GM12892 (cell line): ENCODE measurements around the gene KLRF2.

Experiments
- DNase-seq: peaks from one replicate; pipeline ENCODE4 v3.0.0; 2011; ENCODE audit not compliant: insufficient read length
- FAIRE-seq: peaks from 2 replicates; lab custom pipeline; 2011; peaks lifted over from hg19 to GRCh38; lab: Jason Lieb, UNC
- POLR2A ChIP-seq: IDR thresholded peaks from 2 replicates; pipeline ENCODE4 v1.6.1; 2011; ENCODE audit warnings: low read depth, low read length, control low read depth
- POLR2AphosphoS5 ChIP-seq: IDR thresholded peaks from 2 replicates; pipeline ENCODE4 v1.6.1; 2011; ENCODE audit warnings: low read depth, low read length, control low read depth
- TAF1 ChIP-seq: IDR thresholded peaks from 2 replicates; pipeline ENCODE4 v1.6.1; 2011; ENCODE audit warnings: low read depth, mild to moderate bottlenecking, control low read depth, low read length, borderline replicate concordance

The KLRF2 gene

DNA sequence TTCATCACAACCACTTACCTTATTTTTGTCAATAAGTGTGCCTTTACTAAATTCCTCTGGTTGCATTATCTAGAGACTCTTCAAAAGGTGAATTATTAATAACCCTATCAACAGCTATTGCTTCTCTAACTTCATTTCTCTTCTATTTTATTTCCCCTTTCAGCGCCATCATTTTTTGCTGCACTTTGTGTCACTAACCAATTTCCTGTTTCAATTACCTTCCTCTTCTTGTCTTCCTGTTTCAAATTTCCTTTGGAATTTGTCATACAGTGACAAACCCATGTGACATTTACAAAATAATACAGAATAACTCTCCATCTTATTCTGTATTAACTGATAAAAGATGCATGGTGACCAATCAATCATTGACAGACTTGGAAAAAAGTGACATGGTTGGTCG is 63.1 kb downstream of the KLRF2 start:
- TF ChIP-seq POLR2AphosphoS5, result no peak
- TF ChIP-seq POLR2A, result no peak
- TF ChIP-seq TAF1, result no peak
- FAIRE-seq, result no peak
- no peak for DNase-seq
